CD4-positive, alpha-beta T cell treated with Interferon alpha-2 for 1 hour (primary cell): ENCODE results near the gene IFIT1B.
A peak's percentile ranks its signal among the peaks of the same experiment; 100 is the strongest.

Experiments
- DNase-seq, 2 donors: peaks; one replicate each; pipeline ENCODE4 v3.0.0-alpha.2; 2020 to 2022

IFIT1B gene, protein sequence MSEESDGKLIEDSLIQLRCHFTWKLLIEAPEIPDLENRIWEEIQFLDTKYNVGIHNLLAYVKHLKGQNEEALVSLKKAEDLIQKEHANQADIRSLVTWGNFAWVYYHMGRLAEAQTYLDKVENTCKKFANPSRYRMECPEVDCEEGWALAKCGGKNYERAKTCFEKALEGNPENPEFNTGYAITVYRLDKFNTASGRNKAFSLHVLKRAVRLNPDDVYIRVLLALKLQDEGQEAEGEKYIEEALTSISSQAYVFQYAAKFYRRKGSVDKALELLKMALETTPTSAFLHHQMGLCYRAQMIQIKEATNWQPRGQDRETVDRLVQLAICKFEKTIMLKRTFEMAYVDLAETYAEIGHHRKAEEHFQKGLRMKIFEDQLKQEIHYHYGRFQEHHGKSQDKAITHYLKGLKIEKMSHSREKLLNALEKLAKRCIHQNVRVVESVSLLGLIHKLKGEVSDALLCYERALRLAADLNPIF

GRCh38 chr10:89377705-89378637, at the start of gene IFIT1B:
Gene IFIT1B, plus strand, starts transcription at chr10:89378056. Its CDS starts 80 bp downstream, at chr10:89378136.
- DNase-seq = no peak

GRCh38 chr10:89329151-89329550, 48.7 kb upstream of the IFIT1B start:
- DNase-seq = peak in 1 of 2 donors; percentile 35

DNA sequence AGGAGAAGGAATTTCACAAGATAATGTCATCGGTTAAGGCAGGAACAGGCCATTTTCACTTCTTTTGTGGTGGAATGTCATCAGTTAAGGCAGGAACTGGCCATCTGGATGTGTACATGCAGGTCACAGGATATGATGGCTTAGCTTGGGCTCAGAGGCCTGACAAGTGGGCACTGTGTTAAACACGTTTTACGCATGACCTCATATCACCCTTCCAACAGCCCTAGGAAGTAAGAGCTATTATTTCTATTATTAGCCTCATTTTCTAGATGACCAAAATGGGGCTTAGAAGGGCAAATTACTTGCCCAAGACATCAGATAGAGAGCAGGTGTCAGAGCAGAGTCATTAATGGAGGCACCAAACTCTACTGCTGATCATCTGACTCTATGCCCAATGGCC, 47.8 kb upstream of the IFIT1B start:
- DNase-seq = peak in 1 of 2 donors; percentile 42

DNA sequence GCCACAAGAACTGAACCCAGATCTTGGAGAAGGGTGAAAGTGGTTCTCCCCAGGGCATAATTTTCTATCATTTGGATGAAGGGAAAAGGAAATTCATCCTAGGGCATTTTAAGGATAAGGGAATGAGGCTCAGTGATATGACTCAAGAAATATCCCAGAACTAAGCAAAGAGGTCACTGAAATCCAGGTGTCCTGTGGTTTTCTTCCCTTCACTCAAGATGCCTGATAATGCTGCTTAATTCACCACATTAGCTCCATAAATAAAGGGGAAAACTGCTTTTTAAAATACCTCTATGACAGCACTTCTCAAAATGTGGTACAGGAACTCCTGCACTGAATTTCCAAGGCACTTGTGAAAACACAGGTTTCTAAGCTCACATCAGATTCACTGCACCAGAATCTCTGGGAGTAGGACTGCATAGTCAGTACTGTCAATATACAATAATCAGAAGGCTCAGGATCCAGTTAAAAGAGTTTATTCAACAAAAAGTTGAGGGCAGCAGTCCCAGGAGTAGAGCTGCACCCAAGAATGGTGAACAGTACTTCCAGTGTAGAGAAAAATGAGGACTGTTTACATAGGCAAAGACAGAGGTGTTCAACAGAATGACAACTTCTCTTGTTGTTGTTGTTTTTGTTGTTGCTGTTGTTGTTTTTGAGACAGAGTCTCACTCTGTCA, 47.2 kb upstream of the IFIT1B start:
- DNase-seq = peak in 1 of 2 donors; percentile 23

- peak in 1 of 2 donors; percentile 24 for DNase-seq
Measured at GRCh38 chr10:89331487-89332122, 46.3 kb upstream of the IFIT1B start.

- peak; percentile 76 to 91 for DNase-seq
Measured at GRCh38 chr10:89332123-89332633, 45.7 kb upstream of the IFIT1B start.

DNA sequence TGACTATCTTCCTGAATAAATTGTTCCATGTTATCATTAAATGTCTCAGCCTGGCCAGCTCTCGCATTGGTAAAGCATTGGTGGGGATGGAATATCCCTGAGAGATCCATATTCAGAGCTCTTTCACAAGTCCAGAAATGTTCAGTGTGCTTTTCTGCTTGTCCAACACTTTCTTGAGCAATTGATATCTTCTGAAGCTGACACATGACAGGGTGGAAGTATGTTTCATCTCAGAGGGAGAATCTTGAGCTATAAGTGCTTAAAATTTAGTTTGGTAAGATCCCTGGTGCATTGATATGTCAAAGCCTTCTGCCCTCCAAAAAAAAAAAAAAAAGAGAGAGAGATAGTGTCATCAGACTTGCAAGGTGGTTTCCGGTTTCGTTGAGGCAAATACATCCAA, 42.6 kb upstream of the IFIT1B start:
- DNase-seq = peak in 1 of 2 donors; percentile 25

DNA sequence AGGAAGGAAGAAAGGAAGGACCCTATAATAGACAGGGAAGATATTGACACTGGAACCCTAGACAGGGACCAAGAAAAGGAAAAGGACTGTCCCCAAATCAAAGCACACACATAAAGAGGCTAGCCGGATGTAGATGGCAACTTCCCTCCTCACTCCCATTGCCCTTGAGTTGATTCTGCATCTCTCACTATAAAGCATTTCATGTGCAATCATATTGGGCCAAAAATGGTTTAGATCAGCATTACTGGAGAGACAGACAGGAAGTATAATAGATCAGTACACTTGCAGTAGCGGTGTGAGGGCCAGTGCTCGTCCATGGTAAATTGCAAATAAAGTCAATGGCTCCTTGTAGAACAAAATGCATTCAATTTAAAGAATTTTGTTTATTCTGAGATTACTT, 41.6 kb upstream of the IFIT1B start:
- DNase-seq = peak in 1 of 2 donors; percentile 20

DNA sequence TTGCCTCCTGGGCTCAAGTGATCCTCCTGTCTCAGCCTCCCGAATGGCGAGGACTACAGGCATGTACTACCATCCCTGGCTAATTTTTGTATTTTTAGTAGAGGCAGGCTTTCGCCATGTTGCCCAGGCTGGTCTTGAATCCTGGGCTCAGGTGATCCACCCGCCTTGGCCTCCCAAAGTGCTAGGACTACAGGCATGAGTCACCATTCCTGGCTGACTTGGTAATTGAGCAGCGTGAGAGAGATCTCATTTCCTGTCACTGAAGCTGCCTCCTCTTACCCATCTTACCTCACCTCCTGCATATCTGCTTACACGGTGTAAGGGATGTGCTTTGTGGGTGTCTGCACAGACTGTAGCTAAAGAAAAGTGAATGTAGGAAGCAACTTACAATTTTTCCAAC, 40.4 kb upstream of the IFIT1B start:
- peak in 1 of 2 donors; percentile 55 for DNase-seq

GRCh38 chr10:89338713-89339112, 39.1 kb upstream of the IFIT1B start:
- peak in 1 of 2 donors; percentile 8 for DNase-seq

GRCh38 chr10:89339875-89340274, 38.0 kb upstream of the IFIT1B start:
- DNase-seq = no peak

DNA sequence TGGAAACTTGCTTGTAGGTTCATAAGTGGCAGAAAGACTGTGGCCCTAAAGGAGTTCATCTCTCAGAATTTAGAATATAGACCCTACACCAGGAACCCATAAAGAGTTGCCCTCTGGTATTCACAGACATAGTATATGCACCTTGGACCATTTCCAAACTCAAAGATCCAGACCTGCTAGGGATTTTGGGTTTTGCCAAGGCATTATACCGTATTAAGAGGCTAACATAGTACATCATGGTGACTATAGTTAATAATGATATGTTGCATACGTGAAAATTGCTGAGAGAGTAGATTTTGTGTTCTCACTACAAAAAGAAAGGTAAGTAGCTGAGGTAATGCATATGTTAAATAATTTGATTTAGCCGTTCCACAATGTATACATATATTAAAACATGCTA, 36.2 kb upstream of the IFIT1B start:
- no peak for DNase-seq

DNA sequence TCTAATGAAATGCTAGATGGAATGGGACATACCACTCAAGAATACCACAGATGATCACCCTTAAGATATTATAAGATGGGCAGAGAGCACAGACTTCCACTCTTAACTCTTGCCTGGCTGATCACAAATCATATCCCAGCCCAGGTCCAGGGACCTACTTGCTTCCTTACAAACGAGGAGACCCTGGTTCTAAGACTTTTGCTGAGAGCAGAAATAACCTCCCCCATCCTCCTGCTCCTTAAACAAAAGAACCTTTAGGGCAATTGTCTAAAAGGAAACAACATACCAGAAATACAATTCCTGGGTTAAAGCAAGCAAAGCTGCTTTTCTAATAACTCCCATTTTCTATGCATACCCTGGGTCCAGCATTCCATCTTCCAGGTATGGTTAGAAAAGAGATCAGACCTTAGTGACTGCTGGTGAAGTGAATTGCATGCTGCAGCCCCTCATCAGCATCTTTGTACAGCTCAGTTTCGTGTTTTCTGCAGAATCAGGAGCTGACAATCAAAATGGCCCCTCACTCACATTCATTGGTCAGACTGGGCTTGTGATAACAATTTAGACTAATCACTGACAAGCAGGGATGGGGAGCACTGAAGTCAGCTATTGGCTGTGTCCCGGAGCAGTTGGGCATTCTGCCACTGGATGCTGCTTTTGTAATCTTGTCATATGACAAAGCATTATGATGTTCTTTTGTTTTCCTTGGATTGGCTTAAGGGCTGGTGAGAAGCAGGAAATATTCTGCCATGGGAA, 35.5 kb upstream of the IFIT1B start:
- DNase-seq = peak; percentile 40

GRCh38 chr10:89343089-89343767, 34.6 kb upstream of the IFIT1B start:
- DNase-seq = no peak

GRCh38 chr10:89344156-89344555, 33.7 kb upstream of the IFIT1B start:
- no peak for DNase-seq

GRCh38 chr10:89345367-89346000, 32.4 kb upstream of the IFIT1B start:
- no peak for DNase-seq

DNA sequence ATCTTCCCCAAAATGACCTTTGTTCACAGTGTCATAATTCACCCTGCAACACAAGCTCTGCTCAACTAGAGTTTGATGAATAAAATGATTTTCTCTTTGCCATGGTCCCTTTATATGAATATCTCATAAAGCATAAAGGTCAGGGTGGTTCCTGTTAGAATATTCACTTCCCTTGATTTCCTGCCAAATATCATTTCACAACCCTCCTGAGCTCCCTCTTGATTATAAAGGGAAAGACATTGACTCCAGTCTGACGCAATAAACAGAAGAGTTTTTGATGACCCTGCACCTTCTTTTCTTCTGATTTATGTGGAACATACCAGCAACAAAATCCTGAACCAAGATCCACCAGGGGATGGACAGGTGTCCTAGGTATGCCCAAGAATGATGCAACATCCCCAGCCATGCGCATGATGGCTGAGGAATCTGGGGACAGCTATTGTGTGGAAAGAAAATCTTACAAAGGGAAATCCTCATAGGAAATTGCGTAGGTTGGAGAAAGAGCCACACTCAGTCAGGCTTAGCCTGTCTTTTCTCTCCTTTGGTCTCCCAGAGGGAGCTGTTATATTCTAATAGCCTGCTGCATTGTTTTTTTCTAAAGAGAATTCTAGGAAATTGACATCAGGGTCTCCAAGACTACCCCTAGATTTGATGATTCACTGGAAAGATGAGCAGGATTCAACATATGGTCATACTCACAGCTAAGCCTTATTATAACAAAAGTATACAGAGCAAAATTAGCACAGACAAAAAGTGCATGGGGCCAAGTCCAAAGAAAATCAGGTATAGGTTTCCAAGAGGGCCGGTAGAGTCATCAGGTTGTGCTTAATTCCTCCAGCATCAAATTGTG, 31.2 kb upstream of the IFIT1B start:
- DNase-seq = no peak

DNA sequence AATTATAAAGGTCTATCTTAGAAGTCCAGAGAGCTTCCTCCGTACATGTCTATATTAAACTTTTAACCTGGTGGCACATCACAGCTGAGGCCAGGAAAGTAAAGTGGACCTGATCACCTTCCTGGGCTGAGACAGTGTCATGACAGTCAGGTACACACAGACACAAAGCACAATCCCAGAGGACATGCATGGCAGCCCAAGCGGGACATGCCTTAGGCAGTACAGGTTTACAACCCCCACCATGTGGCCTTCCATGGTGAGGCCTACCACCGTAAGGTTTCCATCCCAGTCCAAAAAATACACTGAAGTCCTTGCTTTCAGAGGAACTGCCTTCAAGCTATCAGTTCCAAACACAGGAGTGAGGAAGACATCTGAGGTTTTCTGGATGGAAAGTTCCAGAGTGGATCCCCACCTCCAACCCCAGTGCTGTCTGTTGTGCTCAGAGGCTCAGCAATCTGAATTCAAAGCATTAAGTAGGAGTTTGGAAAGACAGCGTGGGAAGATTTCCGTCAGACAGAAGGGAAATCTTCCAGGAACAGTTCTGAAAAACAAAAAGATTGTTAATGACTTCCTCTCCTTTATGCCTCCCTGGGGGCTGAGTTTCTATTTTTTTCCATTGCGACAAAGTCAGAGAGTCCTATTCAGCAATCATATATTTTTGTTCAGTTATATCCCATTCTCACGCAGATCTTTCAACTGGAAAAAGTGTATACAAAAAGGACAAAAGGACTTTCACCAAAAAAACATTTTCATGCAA, 30.0 kb upstream of the IFIT1B start:
- no peak for DNase-seq

DNA sequence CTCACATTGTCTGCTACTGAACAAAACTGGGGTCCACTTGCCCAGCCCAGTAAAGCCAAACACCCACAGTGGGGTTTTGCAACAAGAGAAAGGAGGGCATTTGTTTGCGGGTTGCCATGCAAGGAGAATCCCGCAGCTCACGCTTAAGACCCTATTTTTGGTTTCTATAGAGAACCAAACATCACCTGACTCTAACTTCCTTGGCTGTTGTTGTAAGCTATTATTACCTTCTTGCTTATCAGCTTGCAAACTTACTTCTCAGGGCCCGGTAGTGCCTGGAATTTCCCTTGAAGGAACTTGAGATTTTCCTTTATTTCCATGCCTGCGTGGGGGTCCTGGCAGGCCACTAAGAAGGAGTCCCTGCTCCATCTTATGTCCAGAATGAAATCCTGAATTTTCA, 29.4 kb upstream of the IFIT1B start:
- DNase-seq = no peak
